GM12865 (cell line): ENCODE data around the gene TBC1D3E.
"Not testable (repeated sequence)": the region's sequence is repeated elsewhere in the genome, so short reads cannot be mapped to it uniquely, and the experiment has no call there.

Experiments
- DNase-seq: peaks from one replicate; pipeline ENCODE4 v3.0.0; 2010; ENCODE audit warnings: low read depth
- H3K4me3 ChIP-seq: 2 replicates; pipeline ENCODE4 v1.5.1; 2011; ENCODE audit warnings: mild to moderate bottlenecking, low read depth, low read length, control low read depth

Gene TBC1D3E

GRCh38 chr17:38127651-38128050, at the start of gene TBC1D3E:
Gene TBC1D3E (plus strand): TSS chr17:38127951. CDS start chr17:38129496, 1,545 bp downstream.
- not testable (repeated sequence) for H3K4me3 ChIP-seq, DNase-seq

- DNase-seq, H3K4me3 ChIP-seq: not testable (repeated sequence)
These were observed 40.4 kb upstream of the TBC1D3E start for GRCh38 chr17:38087344-38087743.

GRCh38 chr17:38088120-38088519, 39.6 kb upstream of the TBC1D3E start:
- not testable (repeated sequence) for H3K4me3 ChIP-seq, DNase-seq

GRCh38 chr17:38094059-38094694, 33.6 kb upstream of the TBC1D3E start:
- DNase-seq, H3K4me3 ChIP-seq: not testable (repeated sequence)

GRCh38 chr17:38099262-38099661, 28.5 kb upstream of the TBC1D3E start:
- DNase-seq, H3K4me3 ChIP-seq: not testable (repeated sequence)

- H3K4me3 ChIP-seq, DNase-seq: not testable (repeated sequence)
These were observed 7.9 kb upstream of the TBC1D3E start for GRCh38 chr17:38119829-38120228.

GRCh38 chr17:38134860-38135259, 7.1 kb downstream of the TBC1D3E start:
- not testable (repeated sequence) for H3K4me3 ChIP-seq, DNase-seq
